ENCODE results near the gene EPO. TPM values are rescaled to one million over a fixed set of nuclear protein-coding genes. Genes with fewer than 3 reads are reported as not detected.

EPO gene
- total RNA-seq, 1 donor from 2014 or later: not detected

Other genes with a start within 250 kb of the EPO start
- gene TSC22D4, start 241.3 kb upstream of the EPO start, total RNA-seq: 51.1 TPM
- gene NYAP1, start 236.5 kb upstream of the EPO start, total RNA-seq: 0.32 TPM
- gene AGFG2, start 181.3 kb upstream of the EPO start, total RNA-seq: 24.7 TPM
- gene SAP25, start 146.6 kb upstream of the EPO start, total RNA-seq: 0.77 TPM
- gene LRCH4, start 134.3 kb upstream of the EPO start, total RNA-seq: 27.3 TPM
- 0.77 TPM for gene FBXO24, start 134.1 kb upstream of the EPO start, total RNA-seq
- gene PCOLCE, start 118.1 kb upstream of the EPO start, total RNA-seq: 40.4 TPM
- 9.1 TPM for gene MOSPD3, start 107.9 kb upstream of the EPO start, total RNA-seq
- gene TFR2, start 78.9 kb upstream of the EPO start, total RNA-seq: not detected
- gene ACTL6B, start 64.0 kb upstream of the EPO start, total RNA-seq: not detected
- 112 TPM for gene GNB2, start 46.7 kb upstream of the EPO start, total RNA-seq
- 29.4 TPM for gene GIGYF1, start 26.2 kb upstream of the EPO start, total RNA-seq
- 30.0 TPM for gene POP7, start 14.3 kb upstream of the EPO start, total RNA-seq
- not detected for gene ZAN, start 13.1 kb downstream of the EPO start, total RNA-seq
- gene EPHB4, start 107.1 kb downstream of the EPO start, total RNA-seq: 22.7 TPM
- gene SLC12A9, start 132.2 kb downstream of the EPO start, total RNA-seq: 9.0 TPM
- 13.6 TPM for gene TRIP6, start 146.9 kb downstream of the EPO start, total RNA-seq
- 63.2 TPM for gene SRRT, start 154.6 kb downstream of the EPO start, total RNA-seq
- gene UFSP1, start 169.2 kb downstream of the EPO start, total RNA-seq: 1.9 TPM
- gene ACHE, start 175.4 kb downstream of the EPO start, total RNA-seq: 0.40 TPM
- 0.57 TPM for gene MUC3A, start 229.1 kb downstream of the EPO start, total RNA-seq
- gene MUC12, start 249.1 kb downstream of the EPO start, total RNA-seq: not detected